RKO (cell line): ENCODE data around the gene CFAP298.
"Not testable (repeated sequence)": the region's sequence is repeated elsewhere in the genome, so short reads cannot be mapped to it uniquely, and the experiment has no call there.

Experiments used
- DNase-seq: peaks from one replicate; pipeline ENCODE4 v3.0.0-alpha.2; 2016; ENCODE audit warnings: low spot score

CFAP298 gene

DNA sequence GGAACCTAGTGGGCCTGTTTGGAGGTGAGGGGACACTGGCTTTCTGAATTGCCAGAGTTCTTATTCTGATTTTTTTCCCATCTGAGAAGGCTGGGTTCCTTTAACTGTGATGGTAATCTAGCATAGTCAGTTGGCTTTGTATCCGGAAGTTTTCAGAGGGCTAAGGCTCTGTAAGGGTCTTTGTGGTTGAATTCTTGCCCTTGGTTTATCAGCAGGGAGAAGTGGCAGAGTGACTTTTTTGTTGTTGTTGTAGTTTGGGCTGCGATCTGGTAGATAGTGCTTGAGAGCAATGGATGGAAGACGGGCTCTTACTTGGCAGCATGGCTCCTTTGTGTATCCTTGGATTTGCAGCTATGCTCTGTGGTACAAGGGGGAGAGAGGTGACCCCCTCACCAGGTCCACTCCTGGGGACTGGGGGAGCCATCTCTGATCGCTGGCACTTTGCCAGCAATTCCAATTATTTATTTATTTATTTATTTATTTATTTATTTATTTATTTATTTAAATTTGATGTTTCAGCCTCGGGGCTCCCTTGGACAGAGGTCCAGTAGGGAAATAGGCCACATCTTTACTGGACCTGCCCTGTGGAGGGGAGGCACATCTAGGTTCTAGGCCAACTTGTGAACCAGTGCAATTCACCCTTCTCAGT is 45.3 kb downstream of the CFAP298 start:
- no peak for DNase-seq

DNA sequence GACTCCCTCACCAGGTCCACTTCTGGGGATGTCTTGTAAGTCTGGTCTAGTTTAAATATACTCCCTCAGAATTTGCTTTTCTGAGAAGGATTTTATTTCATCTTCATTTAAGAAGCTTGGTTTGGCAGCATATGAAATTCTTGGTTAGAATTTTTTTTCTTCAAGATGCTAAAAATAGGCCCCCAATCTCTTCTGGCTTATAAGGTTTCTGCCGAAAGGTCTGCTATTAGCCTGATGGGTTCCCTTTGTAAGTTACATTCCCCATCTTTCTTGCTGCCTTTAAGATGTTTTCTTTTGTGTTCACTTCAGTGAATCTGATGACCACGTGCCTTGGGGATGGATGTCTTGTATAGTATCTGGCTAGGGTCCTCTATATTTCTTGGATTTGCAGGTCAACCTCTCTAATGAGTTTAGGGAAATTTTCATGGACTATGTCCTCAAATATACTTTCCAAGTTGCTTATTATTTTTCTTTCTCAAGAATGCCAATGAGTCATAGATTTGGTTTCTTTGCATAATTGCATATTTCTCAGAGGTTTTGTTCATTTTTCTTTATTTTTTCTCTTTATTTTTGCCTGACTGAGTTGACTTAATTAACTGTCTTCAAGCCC is 46.2 kb downstream of the CFAP298 start:
- no peak for DNase-seq

DNA sequence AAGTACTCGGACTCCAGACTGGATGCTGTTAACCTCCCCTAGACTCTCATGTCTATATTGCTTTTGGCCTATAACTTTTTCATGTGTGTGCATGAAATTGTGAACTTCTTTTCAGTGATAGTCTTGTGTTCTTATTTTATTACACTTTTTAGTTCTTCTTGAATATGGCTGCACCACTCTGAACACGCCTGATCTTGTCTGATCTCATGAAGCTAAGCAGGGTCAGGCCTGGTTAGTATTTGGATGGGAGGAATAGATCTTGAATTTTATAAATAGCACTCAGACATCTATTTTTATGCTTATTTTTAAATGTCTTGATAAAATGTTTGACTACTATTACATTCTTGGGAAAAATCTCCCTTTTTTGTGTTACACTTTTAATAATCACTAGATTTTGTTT is 49.3 kb downstream of the CFAP298 start:
- DNase-seq: no peak

DNA sequence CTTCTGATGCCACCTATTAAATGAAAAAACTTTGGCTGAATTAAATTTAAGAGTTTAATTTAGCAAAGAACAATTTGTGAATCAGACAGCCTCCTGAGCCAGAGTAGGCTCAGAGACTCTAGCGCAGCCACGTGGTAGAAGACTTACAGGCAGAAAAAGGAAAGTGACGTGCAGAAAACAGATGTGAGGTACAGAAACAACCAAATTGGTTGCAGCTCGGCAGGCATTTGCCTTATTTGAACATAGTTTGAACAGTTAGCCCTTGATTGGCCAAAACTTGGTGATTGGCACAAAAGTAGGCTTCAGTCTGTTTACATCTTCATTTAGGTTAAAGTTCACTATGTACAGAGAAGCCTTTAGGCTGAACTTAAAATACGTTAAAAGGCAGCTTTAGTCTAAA is 49.8 kb downstream of the CFAP298 start:
- DNase-seq: no peak

DNA sequence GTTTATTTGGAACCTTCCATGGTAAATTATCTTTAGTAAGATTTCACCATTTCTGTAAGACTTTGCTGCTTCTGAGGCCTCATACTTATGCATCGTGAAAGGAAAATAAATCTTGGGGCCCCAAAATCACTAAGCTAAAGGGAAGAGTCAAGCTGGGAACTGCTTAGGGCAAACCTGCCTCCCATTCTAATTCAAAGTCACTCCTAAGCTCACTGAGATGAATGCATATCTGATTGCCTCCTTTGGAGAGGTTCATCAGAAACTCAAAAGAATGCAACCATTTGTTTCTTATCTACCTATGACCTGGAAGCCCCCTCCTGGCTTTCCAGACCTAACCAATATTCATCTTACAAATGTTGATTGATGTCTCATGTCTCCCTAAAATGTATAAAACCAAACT is 50.7 kb downstream of the CFAP298 start:
- DNase-seq: not testable (repeated sequence)

DNA sequence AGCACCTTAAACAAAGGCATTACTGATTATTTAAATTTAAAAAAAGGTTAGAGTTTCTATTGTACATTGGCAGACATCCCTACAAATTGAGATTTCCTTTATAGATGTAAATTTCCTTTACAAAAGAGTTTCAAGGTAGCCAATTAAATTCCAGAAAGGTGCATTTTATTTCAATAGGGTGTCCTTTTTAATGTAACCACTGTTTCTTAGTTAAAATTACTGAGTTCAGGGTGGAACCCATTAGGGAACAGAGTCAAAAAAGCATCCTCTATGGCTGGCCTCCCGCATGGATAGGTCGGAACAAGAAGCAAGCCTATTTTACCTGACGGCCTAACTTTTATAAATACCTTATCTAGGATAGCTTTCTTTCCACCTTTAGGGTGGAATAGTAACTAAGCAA is 51.3 kb downstream of the CFAP298 start:
- DNase-seq: no peak

DNA sequence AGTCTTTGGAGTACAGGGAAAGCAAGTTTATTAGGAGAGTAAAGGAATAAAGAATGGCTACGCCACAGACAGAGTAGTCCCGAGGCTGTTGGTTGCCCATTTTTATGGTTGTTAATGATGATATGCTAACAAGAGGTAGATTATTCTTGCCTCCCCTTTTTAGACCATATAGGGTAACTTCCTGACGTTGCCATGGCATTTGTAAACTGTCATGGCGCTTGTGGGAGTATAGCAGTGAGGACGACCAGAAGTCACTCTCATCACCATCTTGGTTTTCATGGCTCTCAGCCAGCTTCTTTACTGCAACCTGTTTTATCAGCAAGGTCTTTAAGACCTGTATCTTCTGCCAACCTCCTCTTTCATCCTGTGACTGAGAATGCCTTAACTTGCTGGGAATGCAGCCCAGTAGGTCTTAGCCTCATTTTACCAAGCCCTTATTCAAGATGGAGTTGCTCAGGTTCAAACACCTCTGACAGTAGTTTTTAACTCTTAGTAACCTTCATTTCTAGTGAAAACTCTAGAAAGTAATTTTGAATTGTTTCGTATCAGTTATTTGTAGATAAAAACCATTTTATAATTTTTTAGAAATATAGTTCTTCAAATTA is 53.1 kb downstream of the CFAP298 start:
- no peak for DNase-seq

DNA sequence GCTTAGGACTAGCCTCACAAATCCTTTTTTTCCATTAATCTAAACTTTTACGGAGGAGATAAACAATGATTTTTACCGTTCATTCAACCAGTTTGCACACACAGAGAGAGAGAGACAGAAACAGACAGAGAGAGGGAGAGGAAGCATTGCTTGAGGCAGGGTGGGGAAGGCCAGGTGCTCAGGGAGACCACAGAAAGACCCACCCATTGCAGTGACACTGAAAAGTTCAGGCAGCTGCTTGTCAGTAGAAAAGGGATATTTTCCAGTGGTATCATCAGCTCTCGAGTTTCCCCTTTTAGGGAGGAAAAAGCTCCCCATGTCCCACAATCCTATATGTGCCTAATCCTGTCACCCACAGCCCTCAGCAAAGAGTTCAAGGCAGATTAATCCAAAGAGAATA is 54.1 kb downstream of the CFAP298 start:
- no peak for DNase-seq

DNA sequence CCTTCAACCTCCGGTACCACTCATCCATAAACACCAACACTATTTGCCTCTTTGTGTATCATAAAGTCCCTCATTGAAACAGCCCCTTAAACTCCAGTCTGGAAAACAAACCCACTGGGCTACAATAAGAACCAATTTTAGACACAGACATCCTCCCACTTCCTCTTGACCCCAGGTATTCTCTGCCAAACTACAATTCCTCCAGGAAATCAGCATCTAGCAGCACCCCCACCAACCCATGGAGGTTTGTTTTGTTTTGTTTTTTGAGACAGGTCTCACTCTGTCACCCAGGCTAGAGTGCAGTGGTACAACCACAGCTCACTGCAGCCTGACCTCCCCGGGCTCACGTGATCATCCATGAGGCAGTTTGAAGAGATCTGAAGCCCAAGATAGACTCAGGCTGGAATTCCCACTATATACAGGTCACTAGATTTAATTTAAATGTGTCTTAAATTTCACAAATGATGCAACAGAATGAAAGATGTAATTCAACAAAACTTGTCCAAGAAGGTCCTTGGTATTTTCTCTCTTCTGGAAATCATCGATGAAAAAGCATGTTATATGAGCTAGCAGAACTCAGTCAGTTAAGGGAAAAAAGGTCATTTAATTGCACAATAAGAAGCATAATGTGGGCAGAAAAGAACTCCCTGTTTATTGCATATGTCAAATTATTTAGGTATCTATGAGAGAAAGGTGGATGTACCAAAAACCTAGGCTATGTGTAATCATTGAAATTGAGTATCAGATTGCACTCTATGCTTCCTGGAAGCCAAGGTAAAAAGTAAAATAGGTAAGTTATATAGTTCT is 57.1 kb downstream of the CFAP298 start:
- no peak for DNase-seq

DNA sequence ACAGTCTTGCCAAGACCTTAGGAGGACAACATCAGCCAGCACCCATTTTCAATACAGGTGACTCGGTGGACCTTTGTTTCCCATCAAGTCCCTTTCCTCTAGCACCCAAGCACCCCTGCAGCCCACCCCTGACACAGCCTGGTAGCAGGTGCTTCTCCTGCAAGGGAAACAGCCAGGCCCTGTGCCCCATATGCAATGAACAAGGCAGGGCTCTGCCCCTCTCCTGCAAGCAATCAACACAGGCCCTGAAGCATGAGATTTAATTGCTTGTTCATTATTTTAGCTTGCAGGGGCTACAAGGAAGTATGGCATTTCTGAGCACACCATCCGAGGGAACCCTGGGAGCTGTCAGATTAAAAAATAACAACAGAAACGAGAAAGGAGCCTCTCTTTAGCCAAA is 62.3 kb downstream of the CFAP298 start:
- no peak for DNase-seq

DNA sequence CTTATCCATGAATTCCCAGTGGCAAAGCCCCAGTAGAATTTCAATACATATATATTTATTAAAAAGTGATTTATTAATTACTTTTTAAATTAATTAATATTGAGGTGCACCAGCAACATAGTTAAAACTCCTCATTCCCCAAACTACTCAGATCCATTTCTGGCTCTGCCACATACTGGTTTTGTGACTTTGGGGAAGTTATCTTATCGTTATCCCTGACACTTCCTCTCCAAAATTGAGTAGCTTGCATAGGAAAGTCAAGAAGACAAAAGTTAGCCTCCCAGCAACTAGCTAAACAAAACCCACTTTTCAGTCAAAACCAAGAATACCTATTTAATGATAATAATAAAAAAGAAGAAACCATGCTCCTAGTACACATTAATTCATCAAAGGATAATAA is 62.7 kb downstream of the CFAP298 start:
- DNase-seq: no peak
